ENCODE results near the gene CD320.
"Not testable (repeated sequence)": the region's sequence is repeated elsewhere in the genome, so short reads cannot be mapped to it uniquely, and the experiment has no call there.

CD320 gene

DNA sequence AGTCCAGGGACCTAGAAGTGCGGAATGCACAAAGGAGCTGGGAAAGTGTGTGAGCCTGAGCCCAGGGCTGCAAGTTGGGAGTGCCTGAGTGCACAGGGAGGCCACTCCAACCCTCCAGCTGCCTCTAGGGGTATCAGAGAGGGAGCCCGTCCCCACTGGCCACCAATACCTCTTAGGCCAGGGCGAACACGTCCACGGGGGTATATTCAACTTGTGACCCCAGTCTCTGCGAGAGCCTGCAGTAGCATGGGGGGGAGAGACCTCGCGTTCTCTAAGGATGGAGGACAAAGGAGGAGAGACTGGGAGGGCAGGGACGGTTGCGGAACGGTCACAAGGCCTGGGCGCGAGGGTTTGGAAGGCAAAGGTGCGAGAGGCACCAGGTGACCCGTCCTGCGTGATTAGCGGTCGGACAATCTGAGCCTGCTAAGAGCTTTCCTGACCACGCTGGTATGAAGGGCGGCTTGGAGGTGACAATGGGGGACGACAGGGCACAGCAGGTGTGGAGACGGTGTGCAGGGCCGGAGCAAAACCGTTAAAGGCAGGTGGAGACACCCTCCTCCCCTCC, 676 bp downstream of the CD320 start:
- Mint-ChIP-seq H3K4me1 (peaks cover 13% of the 10 kb centered on the region), H3K27ac (peak overlapping the region; percentile 60), H3K27me3 (no peaks in the 10 kb centered on the region), H3K36me3 (peaks cover 8% of the 10 kb centered on the region), H3K9me3 (no peaks in the 10 kb centered on the region), H3K4me3 (peak overlapping the region; percentile 87)
- no peak for ATAC-seq (ENCODE audit: low read depth)
- DNase-seq (ENCODE audit: low spot score in 2 of 2) = no peak

DNA sequence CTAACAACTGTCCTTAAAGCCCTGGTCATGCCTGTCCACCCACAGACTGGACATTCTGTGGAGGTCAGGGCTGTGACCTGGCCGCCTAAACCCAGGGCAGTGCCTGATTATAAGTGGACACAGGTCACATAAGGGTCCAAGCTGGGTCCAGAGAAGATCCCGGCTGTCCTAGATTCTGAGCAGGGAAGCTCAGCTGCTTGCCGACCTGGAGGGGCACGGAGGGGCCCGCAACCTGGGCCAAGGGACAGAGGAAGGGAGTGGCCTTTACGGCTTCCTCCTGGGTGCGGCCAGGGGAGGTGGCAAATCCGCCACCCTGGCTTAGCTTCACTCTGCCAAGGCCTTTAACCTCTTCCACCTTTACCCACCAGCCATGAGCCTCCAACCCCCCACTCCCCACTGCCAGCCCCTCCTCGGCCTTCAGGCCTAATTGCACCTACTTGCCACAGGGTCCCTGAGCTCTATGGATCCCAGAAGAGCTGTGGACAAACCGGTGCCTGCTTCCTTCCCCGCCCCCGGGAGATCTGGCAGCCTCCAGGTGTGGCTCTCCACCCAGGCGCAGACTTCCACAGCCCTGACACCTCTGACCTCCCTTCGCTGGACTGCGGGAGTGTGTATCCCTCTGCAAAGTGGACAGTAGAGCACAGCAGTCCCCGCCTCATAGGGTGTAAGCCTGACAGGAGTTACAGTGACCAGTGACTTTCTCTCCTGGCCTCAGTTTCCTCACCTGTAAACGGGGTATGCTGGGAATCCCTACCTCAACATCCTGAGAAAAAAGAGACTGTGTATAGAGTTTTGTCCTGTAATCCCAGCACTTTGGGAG, 1.7 kb downstream of the CD320 start:
- DNase-seq (ENCODE audit: low spot score in 2 of 2) (peak in 1 of 2 donors; percentile 11), ATAC-seq (ENCODE audit: low read depth) (no peak)
- Mint-ChIP-seq H3K9me3 (no peaks in the 10 kb centered on the region), H3K36me3 (peaks cover 6% of the 10 kb centered on the region), H3K27me3 (no peaks in the 10 kb centered on the region), H3K27ac (no peak overlapping the region), H3K4me3 (peak overlapping the region; percentile 87), H3K4me1 (peaks cover 13% of the 10 kb centered on the region)

DNA sequence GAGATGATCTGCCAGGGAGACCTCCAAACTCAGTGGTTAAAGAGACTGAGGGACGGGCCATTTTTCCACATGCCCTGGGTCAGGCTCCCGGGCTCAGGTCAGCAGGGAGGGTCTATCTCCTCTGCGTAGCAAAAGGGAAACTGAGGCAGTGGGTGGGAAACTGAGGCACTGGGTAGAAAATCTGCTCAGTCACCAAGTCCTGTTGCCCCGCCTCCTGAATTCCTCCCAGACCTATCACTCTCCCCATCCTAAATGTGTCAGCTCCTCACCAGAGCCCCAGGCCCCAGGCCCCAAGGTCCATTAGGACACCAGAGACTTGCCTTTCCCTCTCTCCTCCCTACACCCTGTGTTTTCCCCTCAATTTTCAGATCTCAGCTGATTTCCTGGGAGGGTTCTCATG, 2.4 kb downstream of the CD320 start:
- Mint-ChIP-seq H3K4me1 (peaks cover 13% of the 10 kb centered on the region), H3K9me3 (no peaks in the 10 kb centered on the region), H3K27ac (no peak overlapping the region), H3K36me3 (peaks cover 4% of the 10 kb centered on the region), H3K4me3 (no peak overlapping the region), H3K27me3 (no peaks in the 10 kb centered on the region)
- DNase-seq (ENCODE audit: low spot score in 2 of 2) = peak in 1 of 2 donors; percentile 9
- no peak for ATAC-seq (ENCODE audit: low read depth)

DNA sequence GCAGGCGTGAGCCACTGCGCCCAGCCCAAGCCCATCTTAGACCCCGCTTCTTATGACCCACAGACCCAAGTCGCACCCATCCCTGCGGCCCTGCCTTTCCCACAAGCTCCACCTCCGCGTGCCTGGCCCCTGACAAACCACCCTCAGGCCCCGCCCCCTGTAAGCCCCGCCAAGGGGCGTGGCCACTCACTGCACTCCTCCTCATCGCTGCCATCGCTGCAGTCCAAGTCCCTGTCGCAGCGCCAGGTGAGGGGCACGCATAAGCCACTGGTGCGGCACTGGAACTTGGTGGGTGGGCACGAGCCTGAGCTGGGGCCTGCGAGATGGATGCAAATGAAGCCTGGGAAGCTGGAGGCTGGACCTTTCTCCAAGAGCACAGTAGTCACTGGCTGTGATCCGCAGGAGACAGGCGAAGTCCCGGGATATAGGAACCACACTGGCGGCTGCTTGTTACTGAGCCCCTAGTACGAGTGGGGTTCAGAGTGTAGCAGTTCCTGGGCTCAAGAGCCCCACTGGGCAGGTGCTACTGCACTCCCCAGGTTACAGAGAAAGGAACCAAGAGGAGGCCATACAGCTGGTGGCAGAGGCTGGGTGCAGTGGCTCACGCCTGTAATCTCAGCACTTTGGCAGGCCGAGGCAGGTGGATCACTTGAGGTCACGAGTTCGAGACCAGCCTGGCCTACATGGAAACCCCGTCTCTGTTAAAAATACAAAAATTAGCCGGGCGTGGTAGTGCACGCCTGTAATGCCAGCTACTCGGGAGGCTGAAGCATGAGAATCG, 3.1 kb downstream of the CD320 start:
- no peak overlapping the region for H3K4me3 Mint-ChIP-seq

DNA sequence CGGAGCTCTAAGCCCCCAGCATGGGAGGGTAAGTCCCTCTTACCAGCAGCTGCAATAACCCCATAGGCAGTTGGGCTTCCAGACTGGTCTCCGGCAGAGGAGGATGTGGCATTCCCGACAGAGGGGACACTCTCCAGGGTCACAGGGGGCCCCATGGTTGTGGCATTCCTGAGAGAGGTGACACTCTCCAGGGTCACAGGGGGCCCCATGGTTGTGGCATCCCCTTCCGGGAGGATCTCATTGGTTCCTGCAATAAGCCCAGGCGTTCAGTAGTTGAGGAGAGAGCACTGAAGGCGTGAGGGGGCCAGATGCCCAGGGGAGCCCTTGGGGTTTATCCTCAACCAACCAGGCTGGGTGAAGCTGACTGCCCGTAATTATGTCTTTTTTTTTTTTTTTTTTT, 5.4 kb downstream of the CD320 start:
- Mint-ChIP-seq H3K9me3 (no peaks in the 10 kb centered on the region), H3K36me3 (no peaks in the 10 kb centered on the region), H3K27ac (no peak overlapping the region), H3K27me3 (no peaks in the 10 kb centered on the region), H3K4me1 (peaks cover 9% of the 10 kb centered on the region), H3K4me3 (no peak overlapping the region)
- no peak for ATAC-seq (ENCODE audit: low read depth)
- peak in 1 of 2 donors; percentile 7 for DNase-seq (ENCODE audit: low spot score in 2 of 2)

More for the DNA sequence above, 3.1 kb downstream of the CD320 start:
- DNase-seq (ENCODE audit: low spot score in 2 of 2) = peak in 1 of 2 donors; percentile 9
- no peak for ATAC-seq (ENCODE audit: low read depth)
- peaks cover 13% of the 10 kb centered on the region for H3K4me1 Mint-ChIP-seq
- H3K27ac Mint-ChIP-seq = no peak overlapping the region
- no peaks in the 10 kb centered on the region for H3K9me3 Mint-ChIP-seq
- H3K27me3 Mint-ChIP-seq = no peaks in the 10 kb centered on the region
- peaks cover 4% of the 10 kb centered on the region for H3K36me3 Mint-ChIP-seq

DNA sequence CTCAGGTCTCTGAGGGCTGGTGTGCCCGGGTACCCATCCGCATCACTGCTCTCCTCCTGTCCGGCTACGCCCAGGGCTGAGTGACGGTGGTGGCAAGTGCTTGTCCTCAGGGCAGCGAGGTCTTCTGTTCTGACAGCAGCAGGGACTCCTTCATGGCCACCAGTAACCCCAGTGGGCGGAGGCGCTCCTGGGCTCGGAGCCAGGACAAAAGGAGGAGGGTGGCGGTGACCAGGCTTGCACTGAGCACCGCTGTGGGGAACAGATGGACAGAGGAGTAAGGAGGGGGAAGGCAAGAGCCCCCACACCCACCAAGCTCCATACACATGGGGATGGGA, 5.8 kb downstream of the CD320 start:
- no peak overlapping the region for H3K4me3 Mint-ChIP-seq
- H3K27ac Mint-ChIP-seq = no peak overlapping the region
- no peaks in the 10 kb centered on the region for H3K36me3 Mint-ChIP-seq

DNA sequence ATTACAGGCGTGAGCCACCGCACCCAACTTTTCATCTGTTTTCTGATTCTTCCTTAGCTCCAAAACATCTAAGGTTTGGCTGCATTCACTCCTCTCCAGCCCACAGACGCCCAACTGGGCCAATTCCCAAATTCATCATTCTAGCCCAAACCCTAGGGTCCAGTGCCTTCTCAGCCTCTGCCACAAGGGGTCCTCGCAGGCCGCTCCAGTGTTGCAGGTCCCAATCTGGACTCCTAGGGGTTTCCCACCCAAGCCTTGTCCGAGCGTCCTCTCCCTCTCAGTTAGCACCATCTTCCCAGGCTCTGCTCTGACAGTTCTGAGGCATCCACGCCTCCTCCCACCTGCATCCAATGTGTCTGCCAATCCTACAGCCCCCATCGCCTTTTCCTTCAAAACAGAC, 16.8 kb downstream of the CD320 start:
- H3K27me3 Mint-ChIP-seq; H3K36me3 Mint-ChIP-seq; H3K9me3 Mint-ChIP-seq; H3K4me1 Mint-ChIP-seq; H3K27ac Mint-ChIP-seq; DNase-seq (ENCODE audit: low spot score in 2 of 2); H3K4me3 Mint-ChIP-seq: not testable (repeated sequence)
- peak; percentile 47 for ATAC-seq (ENCODE audit: low read depth)

More for the DNA sequence above, 5.8 kb downstream of the CD320 start:
- Mint-ChIP-seq H3K9me3 (no peaks in the 10 kb centered on the region), H3K27me3 (no peaks in the 10 kb centered on the region), H3K4me1 (peaks cover 5% of the 10 kb centered on the region)
- ATAC-seq (ENCODE audit: low read depth) (no peak), DNase-seq (ENCODE audit: low spot score in 2 of 2) (no peak)

DNA sequence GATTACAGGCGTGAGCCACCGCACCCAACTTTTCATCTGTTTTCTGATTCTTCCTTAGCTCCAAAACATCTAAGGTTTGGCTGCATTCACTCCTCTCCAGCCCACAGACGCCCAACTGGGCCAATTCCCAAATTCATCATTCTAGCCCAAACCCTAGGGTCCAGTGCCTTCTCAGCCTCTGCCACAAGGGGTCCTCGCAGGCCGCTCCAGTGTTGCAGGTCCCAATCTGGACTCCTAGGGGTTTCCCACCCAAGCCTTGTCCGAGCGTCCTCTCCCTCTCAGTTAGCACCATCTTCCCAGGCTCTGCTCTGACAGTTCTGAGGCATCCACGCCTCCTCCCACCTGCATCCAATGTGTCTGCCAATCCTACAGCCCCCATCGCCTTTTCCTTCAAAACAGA, 31.6 kb downstream of the CD320 start:
- peak; percentile 51 for ATAC-seq (ENCODE audit: low read depth)
- not testable (repeated sequence) for H3K9me3 Mint-ChIP-seq, H3K4me3 Mint-ChIP-seq

DNA sequence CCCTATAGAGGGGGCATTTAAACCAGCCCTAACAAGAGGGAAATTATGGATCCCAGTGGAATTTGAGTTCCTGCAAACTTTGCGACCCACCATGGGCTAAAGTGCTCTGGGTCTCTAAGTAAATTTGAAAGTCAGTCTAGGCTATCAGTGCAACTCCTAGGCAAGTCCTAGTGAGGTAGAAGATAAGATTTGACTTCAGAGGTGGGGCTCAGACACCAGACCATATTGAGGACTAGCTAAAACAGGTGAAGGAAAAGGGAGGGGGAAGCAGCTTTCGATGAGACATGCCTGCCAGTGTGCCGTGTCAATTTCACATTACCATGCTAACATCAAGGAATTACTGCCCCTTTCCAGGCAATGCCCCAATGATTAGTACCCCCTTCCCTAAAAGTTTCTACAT, 38.4 kb downstream of the CD320 start:
- Mint-ChIP-seq H3K27me3 (no peaks in the 10 kb centered on the region), H3K4me1 (peaks cover 13% of the 10 kb centered on the region), H3K9me3 (no peaks in the 10 kb centered on the region), H3K4me3 (peak overlapping the region; percentile 86), H3K27ac (peak overlapping the region; percentile 95), H3K36me3 (no peaks in the 10 kb centered on the region)
- DNase-seq (ENCODE audit: low spot score in 2 of 2) = peak in 1 of 2 donors; percentile 10
- ATAC-seq (ENCODE audit: low read depth) = no peak

More for the DNA sequence above, 31.6 kb downstream of the CD320 start:
- not testable (repeated sequence) for H3K27me3 Mint-ChIP-seq; H3K4me1 Mint-ChIP-seq; H3K36me3 Mint-ChIP-seq; H3K27ac Mint-ChIP-seq; DNase-seq (ENCODE audit: low spot score in 2 of 2)

DNA sequence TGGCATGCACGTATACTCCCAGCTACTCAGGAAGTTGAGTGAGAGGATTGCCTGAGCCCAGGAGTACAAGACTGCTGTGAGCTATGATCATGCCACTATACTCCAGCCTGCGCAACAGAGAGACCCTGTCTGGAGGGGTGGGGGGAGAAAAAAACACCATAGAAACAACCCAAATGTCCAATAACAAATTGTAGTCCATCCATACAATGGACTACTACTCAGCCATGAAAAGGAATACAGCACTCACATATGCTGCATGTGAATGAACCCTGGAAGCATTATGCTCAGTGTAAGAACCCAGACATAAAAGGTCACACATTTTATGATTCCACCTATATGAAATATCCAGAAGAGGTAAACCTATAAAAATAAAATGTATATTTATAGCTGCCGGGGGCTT, 42.3 kb downstream of the CD320 start:
- H3K4me3 Mint-ChIP-seq = no peak overlapping the region

DNA sequence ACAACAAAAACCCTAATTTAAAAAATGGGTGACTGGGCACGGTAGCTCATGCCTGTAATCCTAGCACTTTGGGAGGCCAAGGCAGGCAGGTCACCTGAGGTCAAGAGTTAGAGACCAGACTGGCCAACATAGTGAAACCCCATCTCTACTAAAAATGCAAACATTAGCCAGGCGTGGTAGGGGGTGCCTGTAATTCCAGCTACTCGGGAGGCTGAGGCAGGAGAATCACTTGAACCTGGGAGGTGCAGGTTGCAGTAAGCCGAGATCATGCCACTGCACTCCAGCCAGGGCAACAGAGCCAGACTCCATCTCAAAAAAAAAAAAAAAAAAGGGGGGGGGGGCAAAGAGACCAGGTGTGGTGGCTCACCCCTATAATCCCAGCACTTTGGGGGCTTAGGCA, 43.9 kb downstream of the CD320 start:
- H3K27ac Mint-ChIP-seq; H3K27me3 Mint-ChIP-seq; DNase-seq (ENCODE audit: low spot score in 2 of 2); H3K9me3 Mint-ChIP-seq; ATAC-seq (ENCODE audit: low read depth); H3K4me3 Mint-ChIP-seq: not testable (repeated sequence)
- Mint-ChIP-seq H3K36me3 (peaks cover 16% of the 10 kb centered on the region), H3K4me1 (peaks cover 11% of the 10 kb centered on the region)

More for the DNA sequence above, 42.3 kb downstream of the CD320 start:
- DNase-seq (ENCODE audit: low spot score in 2 of 2) (no peak), ATAC-seq (ENCODE audit: low read depth) (no peak)
- H3K36me3 Mint-ChIP-seq = peaks cover 9% of the 10 kb centered on the region
- no peaks in the 10 kb centered on the region for H3K27me3 Mint-ChIP-seq
- no peak overlapping the region for H3K27ac Mint-ChIP-seq
- no peaks in the 10 kb centered on the region for H3K9me3 Mint-ChIP-seq
- H3K4me1 Mint-ChIP-seq = peaks cover 13% of the 10 kb centered on the region

DNA sequence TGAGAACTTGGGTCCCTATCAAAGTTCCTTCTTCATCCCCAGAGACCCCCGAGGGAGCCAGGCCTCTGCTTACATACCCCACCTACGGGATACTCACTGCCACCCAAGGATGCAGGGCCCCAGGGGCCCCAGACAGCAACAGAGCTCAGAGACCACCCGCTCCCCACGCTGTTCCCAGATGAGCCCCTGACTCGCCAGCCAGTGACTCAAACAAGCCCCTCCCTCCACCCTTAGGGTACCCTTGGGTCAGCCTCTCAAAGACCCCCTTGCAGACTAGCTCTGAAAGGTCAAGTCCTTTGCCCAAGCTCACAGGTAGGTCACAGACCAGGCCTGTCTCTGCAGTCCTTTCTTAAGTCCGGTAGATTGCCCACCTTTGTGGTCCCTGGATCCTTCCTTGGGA, 45.7 kb downstream of the CD320 start:
- H3K4me3 Mint-ChIP-seq = no peak overlapping the region
- DNase-seq (ENCODE audit: low spot score in 2 of 2) = no peak
- H3K36me3 Mint-ChIP-seq = peaks cover 27% of the 10 kb centered on the region
- ATAC-seq (ENCODE audit: low read depth) = no peak
- peaks cover 7% of the 10 kb centered on the region for H3K4me1 Mint-ChIP-seq
- no peak overlapping the region for H3K27ac Mint-ChIP-seq
- no peaks in the 10 kb centered on the region for H3K9me3 Mint-ChIP-seq
- H3K27me3 Mint-ChIP-seq = no peaks in the 10 kb centered on the region

DNA sequence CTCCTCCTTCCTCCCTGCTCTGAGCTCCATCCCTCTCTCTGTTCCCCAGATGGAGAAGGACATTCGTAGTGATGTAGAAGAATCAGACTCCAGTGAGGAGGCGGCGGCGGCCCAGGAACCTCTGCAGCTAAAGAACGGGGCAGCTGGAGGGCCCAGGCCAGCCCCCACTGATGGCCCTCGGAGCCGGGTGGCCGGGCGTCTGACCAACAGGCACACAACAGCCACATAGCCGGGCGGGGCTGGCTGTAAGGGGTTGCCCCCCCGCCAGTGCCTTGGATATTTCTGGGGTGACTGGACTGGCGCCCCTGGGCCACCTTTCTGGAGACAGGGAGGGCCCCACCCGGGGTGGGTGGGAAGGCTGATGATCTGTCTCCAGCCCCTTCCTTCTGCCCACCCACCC, 46.3 kb downstream of the CD320 start:
- Mint-ChIP-seq H3K36me3 (peaks cover 32% of the 10 kb centered on the region), H3K27ac (no peak overlapping the region), H3K4me1 (peaks cover 7% of the 10 kb centered on the region), H3K4me3 (no peak overlapping the region), H3K27me3 (no peaks in the 10 kb centered on the region), H3K9me3 (no peaks in the 10 kb centered on the region)
- ATAC-seq (ENCODE audit: low read depth) (no peak), DNase-seq (ENCODE audit: low spot score in 2 of 2) (no peak)

DNA sequence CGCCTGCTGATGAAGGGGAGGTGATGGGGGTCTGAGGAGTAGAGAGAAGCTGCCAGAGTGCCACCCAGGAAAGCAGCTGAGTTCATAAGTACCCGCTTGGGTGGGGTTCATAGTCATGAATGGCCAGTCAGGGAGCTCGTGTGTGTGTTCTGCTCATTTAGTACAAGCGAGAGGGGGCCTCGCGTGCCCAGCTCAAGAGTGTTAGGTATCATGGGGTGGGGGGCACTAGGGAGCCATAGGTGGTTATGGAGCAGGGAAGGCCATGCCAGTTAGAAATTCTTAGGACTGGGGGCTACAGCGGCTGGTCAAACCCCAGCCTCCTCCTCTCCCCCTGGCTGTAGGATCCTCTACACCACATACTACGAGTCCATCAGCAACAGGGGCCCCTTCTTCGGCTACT, 46.8 kb downstream of the CD320 start:
- no peak for ATAC-seq (ENCODE audit: low read depth)
- Mint-ChIP-seq H3K36me3 (peaks cover 32% of the 10 kb centered on the region), H3K4me1 (peaks cover 7% of the 10 kb centered on the region), H3K9me3 (no peaks in the 10 kb centered on the region), H3K27ac (no peak overlapping the region), H3K4me3 (no peak overlapping the region), H3K27me3 (no peaks in the 10 kb centered on the region)
- DNase-seq (ENCODE audit: low spot score in 2 of 2) = no peak

Measured in memory B cell (primary cell).